K562 (cell line): ENCODE data around the gene ACAT1.
"Not testable (repeated sequence)": the region's sequence is repeated elsewhere in the genome, so short reads cannot be mapped to it uniquely, and the experiment has no call there.

Source experiments
- CBX5 ChIP-seq: IDR thresholded peaks from 2 replicates; pipeline ENCODE4 v1.6.1; 2014; ENCODE audit warnings: low read depth, borderline replicate concordance
- HDAC6 ChIP-seq: IDR thresholded peaks from 2 replicates; pipeline ENCODE4 v1.6.1; 2012; ENCODE audit warnings: low read depth, mild to moderate bottlenecking, control low read depth, inconsistent platforms, low read length, moderate library complexity
- IRF1 ChIP-seq: sonication (generic); formaldehyde crosslinking; IDR thresholded peaks from 2 replicates; pipeline ENCODE4 v1.8.0; 2022; ENCODE audit warnings: missing genetic modification reagents, mild to moderate bottlenecking, borderline replicate concordance
- KDM4B ChIP-seq, 2 experiments: fragments of 450-650 bp in 1 of 2; sonication (generic) in 1 of 2; IDR thresholded peaks; 2 replicates each; pipeline ENCODE4 v1.6.1; 2016 to 2017; ENCODE audit warnings: borderline replicate concordance in 2 of 2, antibody characterized with exemption in 1 of 2, low read depth in 1 of 2, mild to moderate bottlenecking in 1 of 2
- KDM5B ChIP-seq: fragments of 200-600 bp; sonication (generic); IDR thresholded peaks from 2 replicates; pipeline ENCODE4 v1.6.1; 2012; ENCODE audit warnings: low read depth, mild to moderate bottlenecking, moderate library complexity, low read length, control low read depth, inconsistent platforms; ENCODE audit not compliant: insufficient replicate concordance
- POLR2A ChIP-seq: fragments of 450-650 bp; conservative IDR thresholded peaks from 2 replicates; pipeline ENCODE4 v1.6.1; 2016
- RAD21 ChIP-seq, 2 experiments: fragments of 250-450 bp in 1 of 2; fragments of 450-650 bp in 1 of 2; sonication (Bioruptor Pico) in 1 of 2; formaldehyde crosslinking in 1 of 2; IDR thresholded peaks in 1 of 2; conservative IDR thresholded peaks in 1 of 2; 2 replicates each; pipeline versions ENCODE4 v1.4.0 to v1.8.0; 2020 to 2022; ENCODE audit warnings: mild to moderate bottlenecking in 2 of 2, moderate library complexity in 1 of 2
- RBM14 ChIP-seq: fragments of 200-400 bp; formaldehyde crosslinking; IDR thresholded peaks from 2 replicates; pipeline ENCODE4 v1.6.1; 2018; ENCODE audit warnings: low read depth, mild to moderate bottlenecking, low read length, moderate library complexity, borderline replicate concordance; ENCODE audit not compliant: insufficient read depth
- SAFB2 ChIP-seq: fragments of 200-400 bp; formaldehyde crosslinking; IDR thresholded peaks from 2 replicates; pipeline ENCODE4 v1.6.1; 2018; ENCODE audit warnings: borderline replicate concordance, low read length, low read depth, moderate library complexity; ENCODE audit not compliant: severe bottlenecking
- SMAD1 ChIP-seq: fragments of 150-350 bp; IDR thresholded peaks from 2 replicates; pipeline ENCODE4 v1.6.1; 2014; ENCODE audit warnings: low read length, low read depth; ENCODE audit not compliant: partially characterized antibody
- ZFP36 ChIP-seq: fragments of 150-350 bp; IDR thresholded peaks from 2 replicates; pipeline ENCODE4 v1.6.1; 2018; ENCODE audit warnings: low read length, low read depth; ENCODE audit not compliant: partially characterized antibody
- ZNF133 ChIP-seq: fragments of 250-450 bp; sonication (Bioruptor Pico); IDR thresholded peaks from 2 replicates; pipeline ENCODE4 v1.4.0; 2020; ENCODE audit warnings: mild to moderate bottlenecking
- ZNF384 ChIP-seq: IDR thresholded peaks from 2 replicates; pipeline ENCODE4 v1.6.1; 2012; ENCODE audit warnings: low read depth, low read length, improper control_type of control experiment
- TF ChIP-seq, protein P1 (sequence below), 3 experiments: IDR thresholded peaks in 2 of 3; conservative IDR thresholded peaks in 1 of 3; 2 replicates each; pipeline ENCODE4 v1.5.1; 2011 to 2012; ENCODE audit warnings: low read length in 3 of 3, mild to moderate bottlenecking in 3 of 3, control low read depth in 2 of 3, improper control_type of control experiment in 1 of 3, inconsistent platforms in 1 of 3, low read depth in 1 of 3, mixed read lengths in 1 of 3, moderate library complexity in 1 of 3; ENCODE audit not compliant: insufficient read depth in 2 of 3

DNA sequence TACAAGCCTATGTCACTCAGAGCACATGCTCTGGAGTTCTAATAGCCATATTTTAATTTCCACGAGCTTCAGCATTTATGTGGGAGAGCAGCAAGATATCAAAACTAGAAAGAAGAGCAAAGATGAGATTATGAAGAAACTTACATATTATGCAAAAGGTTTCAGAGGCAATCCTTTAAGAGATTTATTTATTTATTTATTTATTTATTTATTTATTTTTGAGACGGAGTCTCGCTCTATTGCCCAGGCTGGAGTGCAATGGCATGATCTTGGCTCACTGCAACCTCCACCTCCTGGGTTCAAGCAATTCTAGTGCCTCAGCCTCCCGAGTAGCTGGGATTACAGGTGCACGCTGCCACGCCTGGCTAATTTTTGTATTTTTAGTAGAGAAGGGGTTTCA is 41.5 kb downstream of the ACAT1 start:
- TF ChIP-seq KDM4B (IDR thresholded peaks at IDR 0.05; ENCODE audit: borderline replicate concordance in 2 of 2, low read depth in 1 of 2); ZFP36; SMAD1; RAD21 (CRISPR knock-in tag; conservative IDR thresholded peaks at IDR 0.05 in 1 of 2, IDR thresholded peaks at IDR 0.05 in 1 of 2); KDM5B; HDAC6; IRF1 (CRISPR knock-in tag); SAFB2; POLR2A; RBM14; ZNF133; ZNF384; CBX5: not testable (repeated sequence)
- TF ChIP-seq, protein P1, sequence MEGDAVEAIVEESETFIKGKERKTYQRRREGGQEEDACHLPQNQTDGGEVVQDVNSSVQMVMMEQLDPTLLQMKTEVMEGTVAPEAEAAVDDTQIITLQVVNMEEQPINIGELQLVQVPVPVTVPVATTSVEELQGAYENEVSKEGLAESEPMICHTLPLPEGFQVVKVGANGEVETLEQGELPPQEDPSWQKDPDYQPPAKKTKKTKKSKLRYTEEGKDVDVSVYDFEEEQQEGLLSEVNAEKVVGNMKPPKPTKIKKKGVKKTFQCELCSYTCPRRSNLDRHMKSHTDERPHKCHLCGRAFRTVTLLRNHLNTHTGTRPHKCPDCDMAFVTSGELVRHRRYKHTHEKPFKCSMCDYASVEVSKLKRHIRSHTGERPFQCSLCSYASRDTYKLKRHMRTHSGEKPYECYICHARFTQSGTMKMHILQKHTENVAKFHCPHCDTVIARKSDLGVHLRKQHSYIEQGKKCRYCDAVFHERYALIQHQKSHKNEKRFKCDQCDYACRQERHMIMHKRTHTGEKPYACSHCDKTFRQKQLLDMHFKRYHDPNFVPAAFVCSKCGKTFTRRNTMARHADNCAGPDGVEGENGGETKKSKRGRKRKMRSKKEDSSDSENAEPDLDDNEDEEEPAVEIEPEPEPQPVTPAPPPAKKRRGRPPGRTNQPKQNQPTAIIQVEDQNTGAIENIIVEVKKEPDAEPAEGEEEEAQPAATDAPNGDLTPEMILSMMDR (IDR thresholded peaks at IDR 0.05 in 2 of 3, conservative IDR thresholded peaks at IDR 0.05 in 1 of 3; ENCODE audit: insufficient read depth in 2 of 3, low read depth in 1 of 3, low read length in 3 of 3): not testable (repeated sequence)
